ENCODE results near the gene TCEA3.

GRCh38 chr1:23421753-23422240, 2.8 kb downstream of the TCEA3 start:
- TF ChIP-seq POLR2AphosphoS5 (IDR thresholded peaks at IDR 0.05; ENCODE audit: borderline replicate concordance, low read depth, low read length) = no peak
- no peak for TF ChIP-seq EZH2 (IDR thresholded peaks at IDR 0.05)
- no peak for TF ChIP-seq FOXP2 (optimal IDR thresholded peaks at IDR 0.05; ENCODE audit: control extremely low read depth, extremely low read length, insufficient read depth)

Measured in SK-N-MC (cell line).